Endothelial cell (in vitro differentiated cells): ENCODE measurements around the gene MUC4. TPM values are rescaled to one million over a fixed set of nuclear protein-coding genes. Genes with fewer than 3 reads are reported as not detected.

ENCODE experiments used
- DNase-seq: peaks from one replicate; pipeline ENCODE4 v3.0.0; 2021; ENCODE audit warnings: low spot score
- H3K27ac Mint-ChIP-seq: one replicate; pipeline ENCODE4 v1.8.0; 2021; ENCODE audit warnings: mixed read lengths, inconsistent platforms; ENCODE audit not compliant: unreplicated experiment
- H3K27me3 Mint-ChIP-seq: one replicate; pipeline ENCODE4 v1.8.0; 2021; ENCODE audit warnings: mild to moderate bottlenecking, moderate library complexity, mixed read lengths, inconsistent platforms; ENCODE audit not compliant: unreplicated experiment
- H3K36me3 Mint-ChIP-seq: one replicate; pipeline ENCODE4 v1.8.0; 2021; ENCODE audit warnings: mild to moderate bottlenecking, low read depth, mixed read lengths, inconsistent platforms; ENCODE audit not compliant: unreplicated experiment
- H3K4me1 Mint-ChIP-seq: one replicate; pipeline ENCODE4 v1.8.0; 2021; ENCODE audit warnings: mild to moderate bottlenecking, mixed read lengths, inconsistent platforms; ENCODE audit not compliant: unreplicated experiment
- H3K4me3 Mint-ChIP-seq: one replicate; pipeline ENCODE4 v1.8.0; 2021; ENCODE audit warnings: mild to moderate bottlenecking, mixed read lengths, inconsistent platforms; ENCODE audit not compliant: unreplicated experiment
- H3K9me3 Mint-ChIP-seq: one replicate; pipeline ENCODE4 v1.8.0; 2021; ENCODE audit warnings: mixed read lengths, inconsistent platforms; ENCODE audit not compliant: unreplicated experiment
- total RNA-seq: library from RNA; stranded (reverse); fragmentation: NEBNext Ultra II Directional; extraction: Animal tissue kit (Norgen Biotek cat#: 25700); gene quantifications from one replicate; pipeline ENCODE4 v1.2.1, GENCODE V29; 2021; ENCODE audit not compliant: unreplicated experiment
- TF ChIP-seq, protein P1 (sequence below): fragments of 200-600 bp; sonication (generic); IDR thresholded peaks from one replicate; pipeline ENCODE4 v1.5.0; 2021; ENCODE audit warnings: antibody characterized with exemption; ENCODE audit not compliant: unreplicated experiment

The MUC4 gene
- total RNA-seq, 1 donor from 2014 or later: 0.05 TPM

DNA sequence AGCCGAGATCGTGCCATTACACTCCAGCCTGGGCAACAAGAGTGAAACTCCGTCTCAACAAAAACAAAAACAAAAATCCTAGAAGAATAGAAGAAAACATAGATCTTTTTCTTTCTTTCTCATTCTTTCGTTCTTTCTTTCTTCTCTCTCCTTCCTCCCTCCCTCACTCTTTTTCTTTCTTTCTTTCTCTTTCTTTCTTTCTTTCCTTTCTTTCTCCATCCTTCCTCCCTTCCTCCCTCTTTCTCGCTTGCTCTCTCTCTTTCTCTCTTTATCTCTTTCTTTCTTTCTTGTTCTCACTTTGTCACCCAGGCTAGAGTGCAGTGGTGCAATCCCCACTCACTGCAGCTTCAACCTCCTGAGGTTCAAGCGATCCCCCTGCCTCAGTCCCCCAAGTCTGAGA, 33.8 kb upstream of the MUC4 start:
- DNase-seq: no peak
- TF ChIP-seq, protein P1, sequence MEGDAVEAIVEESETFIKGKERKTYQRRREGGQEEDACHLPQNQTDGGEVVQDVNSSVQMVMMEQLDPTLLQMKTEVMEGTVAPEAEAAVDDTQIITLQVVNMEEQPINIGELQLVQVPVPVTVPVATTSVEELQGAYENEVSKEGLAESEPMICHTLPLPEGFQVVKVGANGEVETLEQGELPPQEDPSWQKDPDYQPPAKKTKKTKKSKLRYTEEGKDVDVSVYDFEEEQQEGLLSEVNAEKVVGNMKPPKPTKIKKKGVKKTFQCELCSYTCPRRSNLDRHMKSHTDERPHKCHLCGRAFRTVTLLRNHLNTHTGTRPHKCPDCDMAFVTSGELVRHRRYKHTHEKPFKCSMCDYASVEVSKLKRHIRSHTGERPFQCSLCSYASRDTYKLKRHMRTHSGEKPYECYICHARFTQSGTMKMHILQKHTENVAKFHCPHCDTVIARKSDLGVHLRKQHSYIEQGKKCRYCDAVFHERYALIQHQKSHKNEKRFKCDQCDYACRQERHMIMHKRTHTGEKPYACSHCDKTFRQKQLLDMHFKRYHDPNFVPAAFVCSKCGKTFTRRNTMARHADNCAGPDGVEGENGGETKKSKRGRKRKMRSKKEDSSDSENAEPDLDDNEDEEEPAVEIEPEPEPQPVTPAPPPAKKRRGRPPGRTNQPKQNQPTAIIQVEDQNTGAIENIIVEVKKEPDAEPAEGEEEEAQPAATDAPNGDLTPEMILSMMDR: no peak
- Mint-ChIP-seq H3K36me3 (no peaks in the 10 kb centered on the region), H3K9me3 (no peaks in the 10 kb centered on the region), H3K27me3 (peaks cover 3% of the 10 kb centered on the region), H3K27ac (no peak overlapping the region), H3K4me1 (no peaks in the 10 kb centered on the region), H3K4me3 (no peak overlapping the region)

DNA sequence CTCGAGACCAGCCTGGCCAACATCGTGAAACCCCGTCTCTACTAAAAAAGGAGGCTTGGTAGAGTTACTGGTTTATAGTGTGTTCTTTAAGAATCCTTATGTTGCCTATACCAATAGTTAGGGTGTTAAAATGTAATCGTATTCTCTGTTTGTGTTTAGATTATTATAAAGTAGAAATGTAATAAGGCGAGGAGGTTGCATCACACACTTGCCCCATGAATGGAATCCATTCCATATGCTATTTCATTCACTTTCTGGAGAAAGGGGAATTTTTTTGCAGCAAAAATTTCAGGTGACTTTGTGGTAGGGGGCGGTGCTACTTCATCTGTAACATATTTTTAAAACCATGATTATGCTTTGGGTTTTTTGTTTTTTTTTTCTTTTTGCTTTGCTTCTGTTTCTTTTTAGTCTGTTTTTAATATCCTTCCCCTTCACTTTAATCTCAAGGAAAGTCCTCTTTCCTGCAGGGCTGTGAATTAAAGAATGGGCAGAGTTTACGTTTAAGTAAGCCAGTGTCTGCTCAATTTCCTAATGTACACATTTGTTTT, 33.0 kb upstream of the MUC4 start:
- Mint-ChIP-seq H3K4me1 (no peaks in the 10 kb centered on the region), H3K36me3 (no peaks in the 10 kb centered on the region), H3K27ac (no peak overlapping the region), H3K4me3 (no peak overlapping the region), H3K27me3 (peaks cover 3% of the 10 kb centered on the region), H3K9me3 (no peaks in the 10 kb centered on the region)
- TF ChIP-seq, protein P1: no peak
- no peak for DNase-seq

DNA sequence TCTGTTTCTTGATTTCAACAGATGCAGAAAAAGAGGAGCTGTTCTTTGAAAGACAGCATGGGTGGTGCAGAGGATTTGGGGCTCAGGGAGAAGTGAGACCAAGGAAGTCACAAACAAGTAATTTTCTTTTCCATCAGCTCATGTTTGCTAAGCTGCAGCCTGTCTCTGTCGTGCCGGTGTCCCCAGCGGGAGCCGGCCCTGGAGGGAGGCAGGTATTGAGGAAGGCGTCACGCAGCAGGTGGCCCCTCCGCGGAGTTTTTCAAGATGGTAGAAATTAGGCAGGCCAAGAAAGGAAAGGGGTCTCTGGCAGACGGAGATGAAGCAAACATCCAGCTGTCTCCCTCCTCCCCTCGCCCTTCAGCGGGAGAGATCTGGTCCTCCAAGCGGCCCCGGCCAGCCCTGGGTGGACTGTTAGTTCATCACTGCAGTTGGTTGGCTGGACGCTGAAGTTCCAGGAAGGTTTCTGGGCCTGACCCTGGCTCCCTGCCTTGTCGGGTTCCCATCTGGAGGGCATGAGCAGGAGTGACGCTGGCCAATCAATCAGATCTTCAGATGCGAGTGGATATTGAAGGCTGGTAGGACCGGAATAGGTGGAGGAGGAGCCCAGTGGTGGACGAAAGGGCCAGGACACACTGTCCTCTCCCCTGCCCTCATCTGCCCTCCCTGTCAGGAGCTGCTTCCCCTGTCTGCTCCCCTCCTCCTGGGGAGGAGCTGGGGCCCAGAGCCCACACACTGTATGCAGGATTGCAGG, 27.7 kb upstream of the MUC4 start:
- Mint-ChIP-seq H3K4me1 (peaks cover 3% of the 10 kb centered on the region), H3K4me3 (no peak overlapping the region), H3K9me3 (no peaks in the 10 kb centered on the region), H3K36me3 (peaks cover 5% of the 10 kb centered on the region), H3K27me3 (peaks cover 2% of the 10 kb centered on the region), H3K27ac (no peak overlapping the region)
- TF ChIP-seq, protein P1: no peak
- DNase-seq: no peak

DNA sequence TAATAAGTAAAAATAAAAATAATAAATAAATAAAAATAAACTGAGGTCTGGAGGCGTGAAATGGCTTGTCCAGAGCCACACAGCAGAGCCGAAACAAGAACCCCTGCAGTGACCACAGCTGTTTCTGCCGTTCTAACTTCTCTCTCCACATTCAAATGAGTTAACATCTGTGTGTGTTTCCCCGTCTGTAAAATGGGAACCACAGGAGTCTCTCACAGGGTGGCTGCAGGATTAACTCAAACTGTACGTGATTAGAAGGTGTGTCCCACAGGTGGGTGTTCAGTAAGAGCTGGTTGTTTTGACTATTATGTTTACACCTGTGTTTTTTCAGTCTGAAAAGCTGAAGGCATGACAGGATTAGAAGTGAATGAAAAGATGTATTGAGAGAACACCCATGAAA, 27.0 kb upstream of the MUC4 start:
- peaks cover 2% of the 10 kb centered on the region for H3K27me3 Mint-ChIP-seq
- no peak for DNase-seq
- H3K4me3 Mint-ChIP-seq: no peak overlapping the region
- H3K9me3 Mint-ChIP-seq: no peaks in the 10 kb centered on the region
- peaks cover 5% of the 10 kb centered on the region for H3K36me3 Mint-ChIP-seq
- TF ChIP-seq, protein P1: no peak
- no peak overlapping the region for H3K27ac Mint-ChIP-seq
- H3K4me1 Mint-ChIP-seq: peaks cover 3% of the 10 kb centered on the region

DNA sequence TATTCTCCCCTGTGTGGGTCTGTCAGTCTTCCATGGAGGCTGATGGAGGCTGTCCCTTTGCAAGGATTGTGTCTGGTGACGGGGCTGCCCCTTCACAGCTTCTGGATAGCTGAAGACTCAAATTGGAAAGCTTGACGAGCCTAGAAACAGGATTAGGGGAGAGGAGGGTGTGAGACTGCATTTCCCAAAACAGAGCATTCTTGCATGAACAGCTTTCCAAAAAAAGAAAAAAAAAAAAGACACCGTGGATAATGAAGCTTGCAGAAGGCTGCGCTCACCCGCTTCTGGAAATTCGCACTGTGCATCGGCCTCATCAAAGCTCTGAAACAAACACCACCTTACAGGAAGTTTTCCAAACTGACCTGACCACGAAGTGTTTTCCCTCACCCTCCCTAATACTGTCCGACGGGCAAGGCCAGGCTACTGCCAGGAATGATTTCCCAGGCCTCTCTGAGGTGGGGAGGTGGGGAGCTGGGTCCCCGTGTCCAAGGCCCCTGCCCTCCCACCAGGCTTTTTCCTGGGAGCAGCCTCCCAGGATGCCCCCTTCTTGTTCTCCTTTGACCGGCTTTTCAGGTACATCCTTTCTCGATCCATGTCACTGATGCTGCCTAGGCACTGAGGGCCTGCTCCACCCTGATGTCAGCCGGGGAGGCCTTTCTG, 24.9 kb upstream of the MUC4 start:
- H3K4me3 Mint-ChIP-seq: no peak overlapping the region
- H3K4me1 Mint-ChIP-seq: peaks cover 3% of the 10 kb centered on the region
- no peak overlapping the region for H3K27ac Mint-ChIP-seq
- H3K36me3 Mint-ChIP-seq: peaks cover 5% of the 10 kb centered on the region
- TF ChIP-seq, protein P1: no peak
- DNase-seq: no peak
- H3K9me3 Mint-ChIP-seq: no peaks in the 10 kb centered on the region
- H3K27me3 Mint-ChIP-seq: peaks cover 2% of the 10 kb centered on the region
